ENCODE results near the gene SEPHS1. TPM values are rescaled to one million over a fixed set of nuclear protein-coding genes. Genes with fewer than 3 reads are reported as not detected.
"Not testable (repeated sequence)": the region's sequence is repeated elsewhere in the genome, so short reads cannot be mapped to it uniquely, and the experiment has no call there.

SEPHS1 gene
- total RNA-seq, 4 donors from 2014 or later = 60.0 to 85.6 (median 68.1) TPM

DNA sequence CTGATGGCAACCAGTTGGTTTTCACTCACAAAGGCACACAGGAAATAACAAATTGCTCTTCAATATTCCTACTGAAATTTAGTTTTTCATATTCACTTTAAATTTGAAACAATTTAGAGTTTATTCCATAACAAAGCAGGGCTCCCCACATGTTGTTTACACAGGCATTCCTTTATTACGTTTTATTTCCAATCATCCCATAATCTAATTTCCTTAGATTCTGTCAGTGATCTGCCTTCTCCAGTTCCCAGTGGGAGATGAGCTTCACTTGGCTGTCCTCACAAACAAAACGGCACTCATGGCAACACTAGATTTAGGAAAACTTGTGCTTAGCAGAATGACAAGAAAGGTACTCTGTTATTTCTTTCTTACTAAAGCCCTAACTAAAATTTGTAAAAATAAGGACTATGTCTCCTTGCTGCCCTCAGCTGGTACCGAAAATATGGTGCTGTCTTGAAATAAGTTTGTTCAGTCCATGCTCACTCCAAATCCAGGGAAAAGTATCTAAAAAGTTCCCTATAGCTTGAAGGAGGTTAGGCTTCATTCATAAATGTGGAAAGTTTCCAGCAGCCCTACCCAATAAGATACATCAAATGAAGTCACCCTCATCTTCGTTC, 71.2 kb downstream of the SEPHS1 start:
- intact Hi-C loops (cut with DNase I) = no loop called here
- Histone ChIP-seq H3K9me3 (no peaks in the 10 kb centered on the region), H3K4me1 (peaks cover 9 to 17% of the 10 kb centered on the region in 2 donors), H3K36me3 (peaks cover 13 to 31% of the 10 kb centered on the region in 2 donors), H3K27me3 (no peaks in the 10 kb centered on the region), H3K4me3 (replicated peaks in 1 of 3) (no peak overlapping the region), H3K27ac (peak overlapping the region in 1 of 3 donors; percentile 48)
- WGBS, 2 donors = 72 to 76% methylated on average over 4 of the region's 4 CpGs
- no peak for TF ChIP-seq POLR2A (IDR thresholded peaks at IDR 0.05)
- TF ChIP-seq, protein P1, sequence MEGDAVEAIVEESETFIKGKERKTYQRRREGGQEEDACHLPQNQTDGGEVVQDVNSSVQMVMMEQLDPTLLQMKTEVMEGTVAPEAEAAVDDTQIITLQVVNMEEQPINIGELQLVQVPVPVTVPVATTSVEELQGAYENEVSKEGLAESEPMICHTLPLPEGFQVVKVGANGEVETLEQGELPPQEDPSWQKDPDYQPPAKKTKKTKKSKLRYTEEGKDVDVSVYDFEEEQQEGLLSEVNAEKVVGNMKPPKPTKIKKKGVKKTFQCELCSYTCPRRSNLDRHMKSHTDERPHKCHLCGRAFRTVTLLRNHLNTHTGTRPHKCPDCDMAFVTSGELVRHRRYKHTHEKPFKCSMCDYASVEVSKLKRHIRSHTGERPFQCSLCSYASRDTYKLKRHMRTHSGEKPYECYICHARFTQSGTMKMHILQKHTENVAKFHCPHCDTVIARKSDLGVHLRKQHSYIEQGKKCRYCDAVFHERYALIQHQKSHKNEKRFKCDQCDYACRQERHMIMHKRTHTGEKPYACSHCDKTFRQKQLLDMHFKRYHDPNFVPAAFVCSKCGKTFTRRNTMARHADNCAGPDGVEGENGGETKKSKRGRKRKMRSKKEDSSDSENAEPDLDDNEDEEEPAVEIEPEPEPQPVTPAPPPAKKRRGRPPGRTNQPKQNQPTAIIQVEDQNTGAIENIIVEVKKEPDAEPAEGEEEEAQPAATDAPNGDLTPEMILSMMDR (IDR thresholded peaks at IDR 0.05) = peak in 1 of 6 experiments; percentile 22
- no peak for DNase-seq

DNA sequence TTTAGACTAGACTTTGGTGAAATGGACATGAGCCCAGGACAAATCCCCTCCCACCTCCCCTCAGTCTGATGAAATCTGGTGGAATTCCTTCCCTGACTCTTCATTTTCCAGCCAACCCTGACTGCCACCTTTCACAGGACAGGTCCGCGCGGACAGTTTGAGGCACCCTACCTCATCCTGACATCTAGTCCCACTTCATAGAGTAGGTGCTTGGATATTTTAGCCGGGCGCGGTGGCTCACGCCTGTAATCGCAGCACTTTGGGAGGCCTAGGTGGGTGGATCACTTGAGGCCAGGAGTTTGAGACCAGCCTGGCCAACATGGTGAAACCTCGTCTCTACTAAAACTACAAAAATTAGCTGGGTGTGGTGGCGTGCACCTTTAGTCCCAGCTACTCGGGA, 71.9 kb downstream of the SEPHS1 start:
- WGBS, 2 donors = 76 to 81% methylated on average over 11 of the region's 11 CpGs
- H3K27me3 ChIP-seq; H3K4me3 ChIP-seq (replicated peaks in 1 of 3); intact Hi-C loops (cut with DNase I); H3K9me3 ChIP-seq: not testable (repeated sequence)
- peak overlapping the region in 1 of 3 donors; percentile 48 for H3K27ac ChIP-seq
- peaks cover 13 to 29% of the 10 kb centered on the region in 2 donors for H3K36me3 ChIP-seq
- peaks cover 10 to 21% of the 10 kb centered on the region in 2 donors for H3K4me1 ChIP-seq
- DNase-seq = peak; percentile 67 to 72

DNA sequence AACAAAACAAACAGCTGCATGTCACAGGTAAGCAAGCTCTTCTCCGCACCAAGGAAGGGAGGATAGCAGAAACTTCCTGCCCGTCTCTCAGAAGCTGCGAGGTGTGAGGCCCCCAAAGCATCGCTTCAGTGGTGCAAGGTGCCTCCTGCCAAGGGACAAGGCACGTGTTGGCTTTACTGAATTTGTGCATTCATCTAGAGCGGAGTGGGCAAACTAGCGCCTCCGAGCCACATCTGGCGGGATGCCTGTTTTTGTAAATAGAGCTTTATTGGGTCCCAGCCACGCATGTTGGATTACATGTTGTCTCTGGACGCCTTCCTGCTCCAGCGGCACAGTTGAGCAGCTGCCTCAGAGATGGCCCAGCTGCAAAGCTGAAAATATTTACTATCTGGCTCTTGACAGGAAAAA, 75.9 kb downstream of the SEPHS1 start:
- Histone ChIP-seq H3K4me1 (peaks cover 10 to 21% of the 10 kb centered on the region in 2 donors), H3K4me3 (replicated peaks in 1 of 3) (no peak overlapping the region), H3K27me3 (no peaks in the 10 kb centered on the region), H3K9me3 (no peaks in the 10 kb centered on the region), H3K27ac (peak overlapping the region in 1 of 3 donors; percentile 8), H3K36me3 (no peaks in the 10 kb centered on the region)
- DNase-seq = peak; percentile 65 to 84
- WGBS, 2 donors = 28 to 33% methylated on average over 12 of the region's 12 CpGs
- TF ChIP-seq POLR2A (IDR thresholded peaks at IDR 0.05) = no peak
- TF ChIP-seq, protein P1 (IDR thresholded peaks at IDR 0.05) = no peak
- intact Hi-C loops (cut with DNase I) = no loop called here

DNA sequence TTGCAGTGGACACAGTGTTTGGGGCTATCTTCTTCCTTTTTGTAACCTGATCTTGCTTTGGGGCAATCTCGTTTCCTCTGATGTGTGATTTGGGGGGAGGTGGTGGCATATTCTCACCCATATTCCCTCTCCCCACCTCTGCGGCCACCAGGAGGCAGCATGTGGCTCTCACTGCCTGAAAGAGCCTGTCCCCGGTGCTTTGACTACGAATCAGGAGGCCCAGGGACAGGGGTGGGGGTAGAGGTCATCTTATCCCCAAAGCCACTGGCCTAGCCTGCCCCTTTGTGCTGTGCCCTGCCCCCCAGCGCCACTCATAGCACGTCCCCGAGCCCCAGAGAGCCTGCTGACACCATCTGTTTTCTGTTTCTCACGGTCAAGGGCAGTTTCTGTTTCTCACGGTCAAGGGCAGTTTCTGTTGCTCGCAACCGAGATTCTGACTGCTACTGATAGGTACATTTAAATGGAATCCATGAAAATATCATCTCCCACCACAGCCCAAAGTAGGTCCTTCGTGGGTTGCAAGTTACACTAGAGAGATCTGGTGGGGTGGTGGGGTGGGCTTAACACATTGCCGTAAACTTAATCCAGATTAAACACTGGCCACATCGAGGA, 76.4 kb downstream of the SEPHS1 start:
- DNase-seq = peak; percentile 16 to 49
- no peaks in the 10 kb centered on the region for H3K36me3 ChIP-seq
- no peak for TF ChIP-seq POLR2A (IDR thresholded peaks at IDR 0.05)
- TF ChIP-seq, protein P1 (IDR thresholded peaks at IDR 0.05) = peak in 3 of 6 experiments; percentile 17 to 40 (median 31)
- 38 to 46% methylated on average over 12 to 13 of the region's 14 CpGs for WGBS, 2 donors
- H3K4me3 ChIP-seq (replicated peaks in 1 of 3) = no peak overlapping the region
- H3K27me3 ChIP-seq = no peaks in the 10 kb centered on the region
- intact Hi-C loops (cut with DNase I) = no loop called here
- peak overlapping the region in 1 of 3 donors; percentile 8 for H3K27ac ChIP-seq
- peaks cover 10 to 21% of the 10 kb centered on the region in 2 donors for H3K4me1 ChIP-seq
- H3K9me3 ChIP-seq = no peaks in the 10 kb centered on the region

DNA sequence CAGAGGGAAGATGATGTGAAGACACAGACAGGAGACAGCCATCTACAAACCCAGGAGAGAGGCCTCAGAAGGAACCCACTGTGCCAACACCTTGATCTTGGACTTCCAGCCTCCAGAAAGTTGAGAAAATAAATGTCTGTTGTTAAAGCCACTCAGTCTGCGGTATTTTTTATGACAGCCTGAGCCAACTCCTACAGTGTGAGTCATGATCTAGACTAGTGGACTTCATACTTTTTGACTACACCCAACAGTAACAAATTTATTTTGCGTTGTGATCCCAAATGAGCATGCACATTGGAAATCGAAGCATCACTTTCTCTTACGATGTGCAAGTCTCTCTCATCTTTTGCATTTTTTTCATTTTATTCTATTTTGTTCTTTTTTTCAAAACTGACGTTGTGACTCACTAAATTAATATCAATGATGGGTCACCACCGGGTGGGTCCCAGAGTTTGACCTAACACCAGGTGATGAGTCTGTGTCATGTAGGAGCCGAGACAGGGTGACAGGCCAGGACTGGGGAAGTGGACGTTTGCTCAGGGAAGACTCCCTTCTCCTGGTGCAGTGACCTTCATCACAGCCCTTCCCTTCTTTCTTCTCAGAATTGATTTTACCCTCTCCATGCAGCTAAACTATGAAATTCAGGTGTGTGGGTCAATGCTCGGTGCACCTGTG, 77.1 kb downstream of the SEPHS1 start:
- 89 to 93% methylated on average over 9 of the region's 9 CpGs for WGBS, 2 donors
- no peak overlapping the region for H3K4me3 ChIP-seq (replicated peaks in 1 of 3)
- DNase-seq = no peak
- intact Hi-C loops (cut with DNase I) = no loop called here
- TF ChIP-seq POLR2A (IDR thresholded peaks at IDR 0.05) = no peak
- TF ChIP-seq, protein P1 (IDR thresholded peaks at IDR 0.05) = no peak
- peaks cover 10 to 20% of the 10 kb centered on the region in 2 donors for H3K4me1 ChIP-seq
- H3K27me3 ChIP-seq = no peaks in the 10 kb centered on the region
- H3K36me3 ChIP-seq = no peaks in the 10 kb centered on the region
- no peak overlapping the region for H3K27ac ChIP-seq
- H3K9me3 ChIP-seq = no peaks in the 10 kb centered on the region

All from thyroid gland (tissue), 4 donors.